IgD-negative memory B cell (primary cell): ENCODE results near the gene MALRD1. TPM values are rescaled to one million over a fixed set of nuclear protein-coding genes. Genes with fewer than 3 reads are reported as not detected.

ENCODE experiments used
- H3K27ac Mint-ChIP-seq, 3 donors: one replicate each; pipeline ENCODE4 v1.8.0; 2020 to 2022; ENCODE audit warnings: mild to moderate bottlenecking in 3 of 3, mixed read lengths in 3 of 3, moderate library complexity in 1 of 3
- H3K27me3 Mint-ChIP-seq: one replicate; pipeline ENCODE4 v1.8.0; 2021; ENCODE audit warnings: mixed read lengths
- H3K36me3 Mint-ChIP-seq: one replicate; pipeline ENCODE4 v1.8.0; 2020; ENCODE audit warnings: mild to moderate bottlenecking, mixed read lengths
- H3K4me1 Mint-ChIP-seq, 3 donors: one replicate each; pipeline ENCODE4 v1.8.0; 2020 to 2022; ENCODE audit warnings: mixed read lengths in 3 of 3, mild to moderate bottlenecking in 1 of 3
- H3K4me3 Mint-ChIP-seq, 4 donors: one replicate each; pipeline ENCODE4 v1.8.0; 2020 to 2022; ENCODE audit warnings: mild to moderate bottlenecking in 4 of 4, mixed read lengths in 4 of 4, moderate library complexity in 3 of 4
- H3K9me3 Mint-ChIP-seq, 3 donors: one replicate each; pipeline ENCODE4 v1.8.0; 2020 to 2021; ENCODE audit warnings: mixed read lengths in 3 of 3, mild to moderate bottlenecking in 1 of 3
- polyA plus RNA-seq: library from polyadenylated mRNA; unstranded; fragments of 300-500 nt; fragmentation: Illumina TruSeq; gene quantifications from one replicate; pipeline ENCODE4 v1.2.3, GENCODE V29; 2021

Gene MALRD1
- polyA plus RNA-seq, 1 donor from 2014 or later = not detected

DNA sequence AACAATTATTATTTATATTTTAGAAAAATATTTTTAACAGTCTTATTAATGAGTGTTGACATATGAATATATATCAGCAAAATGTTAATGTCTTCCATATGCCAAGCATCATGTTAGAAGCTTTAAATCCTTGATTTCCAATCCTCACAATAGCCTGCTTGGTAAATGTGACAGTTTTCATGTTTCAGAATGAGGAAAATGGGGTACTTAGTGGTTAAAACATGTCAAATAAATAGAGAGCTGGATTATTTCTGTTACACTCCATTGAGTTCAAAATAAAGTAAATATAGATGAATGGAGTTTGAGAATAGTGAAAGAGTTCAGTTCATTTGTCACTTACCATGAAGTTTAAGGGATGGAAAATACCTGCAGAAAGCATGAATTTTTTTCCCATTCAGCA is 377.4 kb downstream of the MALRD1 start:
- H3K4me3 Mint-ChIP-seq = no peak overlapping the region
- H3K27ac Mint-ChIP-seq = no peak overlapping the region
- H3K4me1 Mint-ChIP-seq = no peaks in the 10 kb centered on the region
- H3K36me3 Mint-ChIP-seq = no peaks in the 10 kb centered on the region
- H3K9me3 Mint-ChIP-seq = peaks cover 0 to 20% (median 2%) of the 10 kb centered on the region in 3 donors
- no peaks in the 10 kb centered on the region for H3K27me3 Mint-ChIP-seq

DNA sequence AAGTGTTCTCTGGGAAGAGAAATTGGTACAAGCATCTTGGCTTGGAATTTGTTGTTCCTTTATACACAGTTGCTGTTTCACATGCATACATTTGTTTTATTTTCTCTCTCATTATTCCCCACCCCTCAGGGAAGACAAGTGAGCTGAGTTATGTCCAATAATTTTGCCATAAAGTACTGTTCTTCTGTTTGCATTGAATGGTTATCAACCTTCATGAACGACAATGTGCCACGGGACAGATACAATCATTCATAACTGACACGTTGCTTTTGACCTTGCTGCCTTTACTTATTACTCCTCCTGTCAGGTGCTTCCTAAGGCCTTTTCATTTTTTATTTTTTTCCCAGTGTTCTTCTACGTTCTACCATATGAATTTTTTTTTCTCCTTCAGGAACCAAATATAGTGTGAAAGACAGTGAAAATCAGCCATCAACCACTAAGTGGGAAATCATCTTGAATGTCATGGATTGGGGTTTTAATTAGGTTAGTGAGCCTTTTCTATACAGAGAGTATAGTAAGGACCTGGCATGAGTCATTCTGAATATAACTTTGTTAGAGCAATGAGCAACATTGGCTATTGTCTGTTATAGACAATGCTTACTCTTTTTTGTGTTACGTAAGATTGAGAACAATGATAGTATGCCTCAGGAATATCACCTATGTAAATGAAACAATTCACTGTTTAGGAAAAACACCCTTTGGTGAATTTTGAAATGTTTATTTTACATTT is 383.2 kb downstream of the MALRD1 start:
- Mint-ChIP-seq H3K9me3 (peaks cover 2 to 23% (median 7%) of the 10 kb centered on the region in 3 donors), H3K4me1 (peaks cover 0 to 2% (median 0%) of the 10 kb centered on the region in 3 donors)

DNA sequence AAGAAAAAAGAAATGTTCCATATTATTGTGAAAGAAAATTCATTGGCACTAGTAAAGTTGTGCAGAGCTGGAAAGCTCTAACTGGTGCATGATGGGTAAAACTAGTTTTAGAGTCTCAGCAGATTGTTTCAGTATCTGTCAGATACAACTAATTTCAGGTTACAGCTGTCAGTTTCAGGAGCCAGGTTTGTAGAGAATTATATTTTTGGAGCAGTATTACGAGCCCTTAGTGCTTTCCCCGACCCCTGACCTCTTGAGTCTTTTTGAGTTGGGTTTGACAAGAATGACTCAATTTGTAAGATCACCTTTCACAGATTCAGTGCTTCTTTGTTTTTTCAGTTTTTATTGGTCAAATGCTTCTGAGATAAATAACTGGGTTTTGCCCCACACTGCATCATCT is 401.3 kb downstream of the MALRD1 start:
- Mint-ChIP-seq H3K27me3 (no peaks in the 10 kb centered on the region), H3K4me1 (no peaks in the 10 kb centered on the region), H3K27ac (no peak overlapping the region), H3K36me3 (no peaks in the 10 kb centered on the region), H3K4me3 (no peak overlapping the region), H3K9me3 (peaks cover 0 to 6% (median 0%) of the 10 kb centered on the region in 3 donors)

More for the DNA sequence above, 383.2 kb downstream of the MALRD1 start:
- no peak overlapping the region for H3K4me3 Mint-ChIP-seq
- no peaks in the 10 kb centered on the region for H3K27me3 Mint-ChIP-seq
- H3K36me3 Mint-ChIP-seq = no peaks in the 10 kb centered on the region
- no peak overlapping the region for H3K27ac Mint-ChIP-seq

DNA sequence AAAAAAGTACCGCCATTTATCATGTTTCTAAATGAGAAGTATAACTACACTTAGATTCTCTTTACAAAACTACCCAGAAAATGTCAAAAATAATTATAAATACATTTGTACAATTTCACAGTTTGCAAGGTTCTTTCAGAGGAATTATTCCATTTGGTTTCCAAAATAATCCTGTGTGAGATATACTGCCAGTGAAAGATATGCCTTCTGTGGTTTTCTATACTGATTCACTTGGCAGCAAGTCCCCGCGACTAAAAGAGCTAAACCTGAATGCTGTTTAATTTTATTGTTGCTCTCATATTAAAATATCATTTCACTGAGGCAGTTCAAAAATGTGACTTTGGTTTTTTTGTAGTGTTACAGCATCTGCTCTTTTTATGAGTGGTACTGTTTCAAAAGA is 402.8 kb downstream of the MALRD1 start:
- peaks cover 0 to 6% (median 0%) of the 10 kb centered on the region in 3 donors for H3K9me3 Mint-ChIP-seq
- no peaks in the 10 kb centered on the region for H3K27me3 Mint-ChIP-seq
- no peaks in the 10 kb centered on the region for H3K4me1 Mint-ChIP-seq
- no peak overlapping the region for H3K27ac Mint-ChIP-seq
- H3K4me3 Mint-ChIP-seq = no peak overlapping the region
- H3K36me3 Mint-ChIP-seq = no peaks in the 10 kb centered on the region

DNA sequence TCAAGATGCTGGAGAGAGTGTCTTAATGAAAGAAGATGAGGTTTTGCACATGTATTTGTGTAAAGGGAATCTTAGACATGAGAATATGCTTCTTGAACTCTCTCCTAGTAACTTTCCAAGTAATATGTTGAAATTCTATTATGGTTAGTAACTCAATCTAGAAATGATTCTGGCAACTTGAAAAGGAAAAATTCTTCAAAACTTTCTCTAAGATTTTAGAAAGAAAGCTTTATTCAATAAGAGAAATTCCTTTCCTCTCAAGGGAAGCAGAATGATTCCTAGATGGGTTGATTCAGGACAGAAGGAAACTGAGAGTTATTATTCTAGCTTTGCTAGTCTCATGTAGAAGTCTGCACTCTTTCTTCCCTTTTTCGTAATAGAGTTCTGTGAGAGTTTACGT is 403.3 kb downstream of the MALRD1 start:
- H3K4me1 Mint-ChIP-seq = no peaks in the 10 kb centered on the region
- H3K27me3 Mint-ChIP-seq = no peaks in the 10 kb centered on the region
- H3K27ac Mint-ChIP-seq = no peak overlapping the region
- no peak overlapping the region for H3K4me3 Mint-ChIP-seq
- peaks cover 0 to 7% (median 0%) of the 10 kb centered on the region in 3 donors for H3K9me3 Mint-ChIP-seq
- H3K36me3 Mint-ChIP-seq = no peaks in the 10 kb centered on the region

DNA sequence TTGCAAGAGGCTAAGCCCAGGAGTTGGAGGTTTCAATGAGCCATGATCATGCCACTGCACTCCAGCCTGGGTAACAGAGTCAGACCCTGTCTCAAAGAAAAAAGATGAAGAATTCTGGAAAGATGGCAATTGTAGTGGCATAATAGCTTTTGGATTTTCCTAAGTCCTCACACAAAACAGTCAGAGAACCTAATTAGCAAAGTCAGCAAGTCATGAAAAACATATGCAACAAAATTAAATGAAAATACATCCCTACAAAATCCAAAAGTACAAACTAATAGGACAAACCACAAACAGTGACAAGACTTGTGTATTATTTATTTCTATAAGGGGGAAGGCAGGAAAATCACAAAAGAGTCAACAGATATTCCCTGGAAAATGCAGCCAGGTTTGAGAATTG is 405.4 kb downstream of the MALRD1 start:
- no peaks in the 10 kb centered on the region for H3K36me3 Mint-ChIP-seq
- H3K4me1 Mint-ChIP-seq = no peaks in the 10 kb centered on the region
- no peak overlapping the region for H3K4me3 Mint-ChIP-seq

DNA sequence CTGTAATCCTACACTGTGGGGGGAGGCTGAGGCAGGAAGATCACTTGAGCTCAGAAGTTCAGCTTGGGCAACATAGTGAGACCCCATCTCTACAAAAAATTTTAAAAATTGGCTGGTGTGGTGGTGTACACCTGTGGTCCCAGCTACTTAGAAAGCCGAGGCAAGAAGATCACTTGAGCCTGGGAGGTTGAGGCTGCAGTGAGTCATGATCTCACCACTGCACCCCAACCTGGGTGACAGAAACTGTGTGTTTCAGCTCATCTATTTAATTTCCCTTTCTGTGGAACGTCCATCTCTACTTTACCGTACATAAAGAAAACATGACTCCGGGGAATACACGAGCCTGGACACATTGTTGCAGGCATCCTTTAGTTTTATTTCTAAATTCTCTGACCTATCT is 413.0 kb downstream of the MALRD1 start:
- no peak overlapping the region for H3K4me3 Mint-ChIP-seq
- no peaks in the 10 kb centered on the region for H3K27me3 Mint-ChIP-seq
- no peak overlapping the region for H3K27ac Mint-ChIP-seq
- H3K36me3 Mint-ChIP-seq = no peaks in the 10 kb centered on the region
- no peaks in the 10 kb centered on the region for H3K4me1 Mint-ChIP-seq
- H3K9me3 Mint-ChIP-seq = peaks cover 1 to 32% (median 4%) of the 10 kb centered on the region in 3 donors

More for the DNA sequence above, 405.4 kb downstream of the MALRD1 start:
- Mint-ChIP-seq H3K9me3 (peaks cover 0 to 7% (median 0%) of the 10 kb centered on the region in 3 donors), H3K27ac (no peak overlapping the region), H3K27me3 (no peaks in the 10 kb centered on the region)

DNA sequence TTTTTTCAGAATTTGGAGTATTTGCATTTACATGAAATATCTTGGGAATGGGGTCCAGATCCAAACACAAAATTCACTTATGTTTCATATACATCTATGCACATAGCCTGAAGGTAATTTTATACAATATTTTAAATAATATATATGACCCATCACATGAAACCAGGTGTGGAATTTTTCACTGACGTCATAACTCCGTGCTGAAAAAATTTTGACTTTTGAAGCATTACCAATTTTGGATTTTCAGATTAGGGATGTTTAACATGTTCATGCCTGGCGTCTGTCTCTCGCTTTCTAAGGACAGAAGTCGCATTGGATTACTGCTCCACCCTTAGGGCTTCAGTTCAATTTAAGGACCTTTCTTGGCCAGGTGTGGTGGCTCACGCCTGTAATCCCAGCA is 418.1 kb downstream of the MALRD1 start:
- no peak overlapping the region for H3K27ac Mint-ChIP-seq
- H3K36me3 Mint-ChIP-seq = no peaks in the 10 kb centered on the region
- no peak overlapping the region for H3K4me3 Mint-ChIP-seq
- no peaks in the 10 kb centered on the region for H3K4me1 Mint-ChIP-seq
- no peaks in the 10 kb centered on the region for H3K27me3 Mint-ChIP-seq
- peaks cover 4 to 22% (median 7%) of the 10 kb centered on the region in 3 donors for H3K9me3 Mint-ChIP-seq

DNA sequence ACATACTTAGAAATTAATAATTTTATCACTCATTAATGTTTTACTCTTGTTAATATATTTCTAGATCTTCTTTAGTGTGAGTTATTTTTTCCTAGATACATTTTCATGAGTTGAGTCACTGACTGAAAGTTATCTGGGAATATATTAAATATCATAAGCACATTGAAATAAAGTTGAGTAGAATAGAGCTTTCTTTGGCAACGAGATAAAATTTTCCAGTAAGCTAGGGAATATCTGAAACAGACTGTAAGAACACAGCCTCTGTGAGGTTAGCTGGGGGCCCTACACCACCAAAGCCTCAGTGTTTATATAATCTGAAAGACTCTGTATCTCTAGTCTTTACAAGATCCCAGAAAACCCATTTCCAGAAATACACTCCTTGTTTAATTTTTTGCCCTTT is 419.8 kb downstream of the MALRD1 start:
- H3K9me3 Mint-ChIP-seq = peaks cover 2 to 17% (median 13%) of the 10 kb centered on the region in 3 donors
- no peak overlapping the region for H3K27ac Mint-ChIP-seq
- no peak overlapping the region for H3K4me3 Mint-ChIP-seq
- no peaks in the 10 kb centered on the region for H3K4me1 Mint-ChIP-seq
- no peaks in the 10 kb centered on the region for H3K27me3 Mint-ChIP-seq
- H3K36me3 Mint-ChIP-seq = no peaks in the 10 kb centered on the region

DNA sequence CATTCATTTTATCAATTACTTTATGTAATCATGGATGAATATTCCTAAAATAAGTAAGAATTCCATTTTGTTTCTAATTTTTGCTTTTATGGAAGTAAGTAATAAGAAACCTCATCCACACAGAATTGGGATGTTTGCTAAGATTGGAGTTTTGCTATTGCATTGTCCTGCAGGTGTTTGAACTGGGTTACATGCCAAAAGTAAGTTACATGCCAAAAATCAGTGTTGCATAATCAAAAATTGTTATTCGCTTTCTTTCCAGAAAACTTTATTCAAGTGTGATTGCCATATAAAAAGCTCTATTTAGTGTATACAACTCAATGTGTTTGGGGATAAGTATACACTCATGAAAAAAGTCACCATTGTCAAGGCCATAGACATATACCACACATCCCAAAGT is 420.9 kb downstream of the MALRD1 start:
- no peaks in the 10 kb centered on the region for H3K36me3 Mint-ChIP-seq
- no peak overlapping the region for H3K4me3 Mint-ChIP-seq
- H3K27me3 Mint-ChIP-seq = no peaks in the 10 kb centered on the region
- H3K4me1 Mint-ChIP-seq = no peaks in the 10 kb centered on the region
- H3K27ac Mint-ChIP-seq = no peak overlapping the region
- peaks cover 2 to 16% (median 14%) of the 10 kb centered on the region in 3 donors for H3K9me3 Mint-ChIP-seq

DNA sequence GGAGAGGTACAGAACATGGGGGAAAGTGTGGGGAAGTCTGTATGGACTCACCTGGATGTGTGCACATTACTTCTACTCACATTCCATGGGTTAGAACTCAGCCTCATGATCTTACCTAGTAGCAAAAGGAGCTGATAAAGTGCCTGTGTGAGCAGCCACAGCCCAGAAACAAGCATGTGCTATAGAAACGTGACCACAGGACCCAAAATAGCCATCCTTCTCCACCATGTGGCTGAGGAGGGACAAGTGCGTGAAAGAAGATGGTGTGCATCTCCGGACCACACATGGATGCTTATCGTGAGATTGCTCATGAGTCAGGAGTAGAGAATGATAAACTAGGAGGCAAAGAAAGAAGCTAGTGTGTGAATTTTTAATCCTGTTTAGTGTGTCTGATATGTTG is 431.3 kb downstream of the MALRD1 start:
- Mint-ChIP-seq H3K9me3 (peaks cover 4 to 11% (median 6%) of the 10 kb centered on the region in 3 donors), H3K27me3 (no peaks in the 10 kb centered on the region), H3K36me3 (no peaks in the 10 kb centered on the region), H3K27ac (no peak overlapping the region), H3K4me3 (no peak overlapping the region), H3K4me1 (no peaks in the 10 kb centered on the region)

DNA sequence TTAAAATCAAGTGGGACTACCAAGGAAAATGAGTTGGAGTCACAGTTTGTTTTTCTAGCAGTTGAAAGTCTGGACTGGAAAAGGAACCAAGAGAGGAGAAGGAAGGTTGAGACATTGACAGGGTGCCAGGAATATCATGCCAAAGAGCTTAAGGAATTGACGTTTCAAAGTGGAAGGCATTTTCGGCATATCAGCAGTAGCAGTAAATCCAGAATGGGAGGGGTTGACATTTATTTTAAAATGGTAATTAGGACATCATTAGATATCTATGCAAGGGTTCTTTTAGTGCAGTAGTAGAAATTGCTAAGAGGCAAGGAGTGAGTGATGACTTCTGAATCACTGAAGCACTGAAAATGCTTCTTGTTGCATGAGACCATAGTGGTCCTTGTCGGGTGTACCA is 431.8 kb downstream of the MALRD1 start:
- Mint-ChIP-seq H3K4me1 (no peaks in the 10 kb centered on the region), H3K4me3 (no peak overlapping the region), H3K36me3 (no peaks in the 10 kb centered on the region), H3K27me3 (no peaks in the 10 kb centered on the region), H3K27ac (no peak overlapping the region), H3K9me3 (peaks cover 6 to 11% (median 6%) of the 10 kb centered on the region in 3 donors)

DNA sequence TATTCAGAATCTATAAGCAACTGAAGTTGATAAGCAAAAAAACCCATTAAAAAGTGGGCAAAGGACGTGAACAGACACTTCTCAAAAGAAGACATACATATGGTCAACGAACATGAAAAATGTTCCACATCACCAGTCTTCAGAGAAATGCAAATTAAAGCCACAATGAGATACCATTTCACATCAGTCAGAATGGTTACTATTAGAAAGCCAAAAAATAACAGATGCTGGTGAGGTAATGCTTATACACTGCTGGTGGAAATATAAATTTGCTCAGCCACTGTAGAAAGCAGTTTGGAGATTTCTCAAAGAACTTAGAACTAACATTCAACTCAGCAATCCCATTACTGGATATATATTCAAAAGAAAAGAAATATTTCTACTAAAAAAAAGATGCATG is 434.8 kb downstream of the MALRD1 start:
- Mint-ChIP-seq H3K4me1 (no peaks in the 10 kb centered on the region), H3K27me3 (no peaks in the 10 kb centered on the region), H3K36me3 (no peaks in the 10 kb centered on the region), H3K27ac (no peak overlapping the region), H3K9me3 (peaks cover 6 to 11% (median 6%) of the 10 kb centered on the region in 3 donors), H3K4me3 (no peak overlapping the region)

DNA sequence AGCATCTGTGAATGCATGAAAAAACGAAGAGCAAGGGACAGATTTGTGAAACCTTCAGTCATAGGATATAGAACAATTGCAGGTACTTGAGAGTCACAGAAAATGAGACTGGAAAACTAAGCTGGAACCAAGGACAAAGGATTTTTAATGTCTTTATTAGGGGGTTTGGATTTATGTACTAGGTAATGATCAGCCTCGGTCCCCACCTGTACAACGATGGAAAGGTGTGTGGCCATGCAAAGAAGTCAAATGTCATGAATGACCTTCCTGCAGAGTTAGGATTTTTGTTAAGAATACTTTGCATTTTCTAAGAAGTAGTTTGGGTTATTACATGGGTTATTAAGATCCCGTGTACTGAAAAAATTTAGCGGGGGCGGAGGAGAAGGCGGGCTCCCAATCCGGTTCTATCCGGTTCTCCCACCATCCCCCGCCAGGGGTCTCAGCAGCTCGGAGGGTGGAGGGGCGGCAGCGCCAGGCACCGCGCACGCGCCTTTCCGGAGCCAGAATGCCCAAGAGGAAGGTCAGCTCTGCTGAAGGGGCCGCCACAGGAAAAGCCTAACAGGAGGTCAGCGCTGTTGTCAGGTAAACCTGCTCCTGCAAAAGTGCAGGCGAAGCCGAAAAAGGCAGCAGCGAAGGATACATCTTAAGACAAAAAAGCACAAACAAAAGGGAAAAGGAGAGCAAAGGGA is 440.1 kb downstream of the MALRD1 start:
- Mint-ChIP-seq H3K27ac (no peak overlapping the region), H3K4me3 (no peak overlapping the region), H3K9me3 (peaks cover 3 to 6% (median 4%) of the 10 kb centered on the region in 3 donors)

DNA sequence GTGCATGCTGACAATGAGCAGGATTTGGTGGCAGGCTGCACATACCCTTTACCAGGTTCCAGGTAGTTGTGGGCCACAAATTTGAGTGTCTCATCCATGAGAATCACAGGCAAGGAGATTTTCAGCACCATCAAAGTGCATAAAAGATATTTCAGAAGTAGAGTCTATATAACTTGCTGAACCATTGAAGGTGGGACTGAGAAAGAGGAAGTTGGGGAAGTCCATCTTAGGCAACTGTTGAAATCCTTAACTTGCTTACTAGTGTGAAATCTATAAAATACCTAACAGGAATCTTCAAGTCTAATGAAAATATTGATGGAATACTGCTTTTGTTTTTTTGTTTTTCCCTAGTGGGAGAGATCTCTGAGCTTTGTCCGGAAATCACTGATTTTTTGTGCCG is 442.6 kb downstream of the MALRD1 start:
- H3K4me3 Mint-ChIP-seq = no peak overlapping the region
- no peaks in the 10 kb centered on the region for H3K27me3 Mint-ChIP-seq
- peaks cover 3 to 7% (median 7%) of the 10 kb centered on the region in 3 donors for H3K9me3 Mint-ChIP-seq
- H3K36me3 Mint-ChIP-seq = peaks cover 3% of the 10 kb centered on the region
- no peak overlapping the region for H3K27ac Mint-ChIP-seq
- no peaks in the 10 kb centered on the region for H3K4me1 Mint-ChIP-seq

More for the DNA sequence above, 440.1 kb downstream of the MALRD1 start:
- Mint-ChIP-seq H3K27me3 (no peaks in the 10 kb centered on the region), H3K36me3 (peaks cover 1% of the 10 kb centered on the region), H3K4me1 (no peaks in the 10 kb centered on the region)

DNA sequence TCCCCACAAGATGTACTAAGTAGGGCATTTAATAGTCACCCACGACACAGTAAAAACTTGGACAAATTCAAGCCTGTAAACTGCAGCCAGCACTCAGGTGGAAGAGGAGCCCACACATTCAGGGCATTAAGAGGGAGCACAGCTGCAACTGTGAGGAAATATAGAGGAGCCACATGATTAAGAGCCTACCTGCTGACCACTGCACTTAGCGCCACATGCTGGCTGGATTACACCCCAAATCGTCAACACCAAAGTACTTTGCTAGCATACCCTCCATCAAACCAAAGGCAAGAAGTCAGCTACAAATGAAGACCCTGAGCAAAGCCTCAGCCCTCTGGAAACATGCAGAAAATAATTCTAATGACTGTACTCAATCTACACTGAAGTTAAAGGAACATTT is 445.3 kb downstream of the MALRD1 start:
- no peak overlapping the region for H3K4me3 Mint-ChIP-seq
- no peaks in the 10 kb centered on the region for H3K27me3 Mint-ChIP-seq
- H3K9me3 Mint-ChIP-seq = peaks cover 3 to 10% (median 7%) of the 10 kb centered on the region in 3 donors
- peaks cover 3% of the 10 kb centered on the region for H3K36me3 Mint-ChIP-seq
- H3K27ac Mint-ChIP-seq = no peak overlapping the region
- no peaks in the 10 kb centered on the region for H3K4me1 Mint-ChIP-seq
